Medulla oblongata (tissue), 1 donor: ENCODE data around the gene TMPRSS4.
A peak's percentile ranks its signal among the peaks of the same experiment; 100 is the strongest.
"Not testable (repeated sequence)": the region's sequence is repeated elsewhere in the genome, so short reads cannot be mapped to it uniquely, and the experiment has no call there.

Experiments
- DNase-seq: peaks from one replicate; pipeline ENCODE4 v3.0.0-alpha.2; 2015; ENCODE audit errors: extremely low spot score

Gene TMPRSS4

GRCh38 chr11:118056806-118057205, 20.1 kb upstream of the TMPRSS4 start:
- DNase-seq: no peak

GRCh38 chr11:118057251-118058145, 19.4 kb upstream of the TMPRSS4 start:
- DNase-seq: no peak

GRCh38 chr11:118058311-118059245, 18.3 kb upstream of the TMPRSS4 start:
- no peak for DNase-seq

- no peak for DNase-seq
Observed at GRCh38 chr11:118059246-118059940, 17.5 kb upstream of the TMPRSS4 start.

DNA sequence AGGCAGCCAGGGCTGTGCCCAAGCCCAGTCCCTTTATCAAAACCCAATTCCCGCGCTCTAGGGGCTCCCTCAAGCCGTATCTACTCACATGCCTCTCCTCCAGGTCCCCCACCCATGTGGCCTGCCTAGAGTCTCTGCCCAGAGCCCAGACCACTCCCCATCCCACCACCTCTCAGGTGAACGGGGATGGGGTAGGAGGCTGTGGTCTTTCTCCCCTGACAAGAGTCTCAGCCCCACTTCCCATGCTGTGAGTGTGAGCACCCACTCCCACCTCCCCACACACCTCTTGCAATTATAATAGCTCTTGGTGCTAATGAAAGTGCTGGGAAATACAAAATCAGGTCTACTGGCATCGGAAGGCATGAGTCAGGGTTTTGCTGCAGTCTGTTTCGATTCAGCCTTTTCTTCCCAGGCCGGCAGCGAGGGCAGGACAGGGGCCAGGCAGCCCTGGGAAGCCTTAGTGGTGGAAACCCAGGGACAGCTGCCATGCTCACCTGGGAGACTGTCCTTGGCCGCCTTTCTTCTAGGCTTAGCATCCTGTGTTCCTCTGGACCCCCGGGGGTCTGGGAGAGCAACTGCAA, 16.7 kb upstream of the TMPRSS4 start:
- DNase-seq: no peak

DNA sequence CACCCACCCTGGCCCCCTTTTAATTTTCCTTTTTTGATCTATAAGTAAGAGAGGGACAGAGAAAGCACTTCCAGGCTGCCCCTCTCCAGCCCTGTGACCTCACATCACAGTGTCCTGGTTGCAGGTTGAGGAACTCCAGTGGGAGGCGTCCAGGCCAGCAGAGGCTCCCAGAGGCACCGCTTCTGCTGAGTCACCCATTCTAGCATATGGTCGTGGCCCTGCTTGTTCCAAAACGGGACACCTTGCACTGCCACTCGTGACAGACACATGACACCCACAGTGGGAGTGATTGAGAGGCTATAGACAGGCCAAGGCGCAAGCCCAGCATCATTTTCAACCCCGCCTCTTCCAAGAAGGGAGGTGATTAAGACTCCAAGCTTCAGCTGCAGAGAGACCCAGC, 16.0 kb upstream of the TMPRSS4 start:
- peak; percentile 9 for DNase-seq

DNA sequence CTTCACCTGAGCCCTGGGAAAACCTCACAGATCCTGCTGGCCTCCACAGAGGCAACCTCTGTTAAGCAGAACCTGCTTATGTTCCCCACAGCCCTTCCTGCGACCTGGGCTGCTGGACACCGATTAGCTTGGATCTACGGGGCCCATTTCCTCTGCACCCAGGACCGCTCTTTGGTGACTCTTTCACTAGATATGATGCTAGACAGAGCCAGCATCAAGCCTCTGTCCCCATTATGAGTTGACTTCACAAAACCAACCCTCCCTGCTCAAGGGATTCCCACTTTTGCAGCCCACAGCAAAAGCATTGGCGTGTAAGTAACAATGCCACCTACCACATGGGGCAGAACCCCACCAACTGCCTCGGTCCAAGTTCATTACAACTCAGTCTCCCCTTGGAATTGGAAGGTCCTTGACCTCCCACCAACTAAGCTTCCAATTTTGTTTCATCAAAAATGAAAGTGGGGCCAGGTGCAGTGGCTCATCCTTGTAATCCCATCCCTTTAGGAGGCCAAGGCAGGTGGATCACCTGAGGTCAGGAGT, 15.2 kb upstream of the TMPRSS4 start:
- DNase-seq: no peak

- not testable (repeated sequence) for DNase-seq
Observed at GRCh38 chr11:118062181-118062580, 14.7 kb upstream of the TMPRSS4 start.

DNA sequence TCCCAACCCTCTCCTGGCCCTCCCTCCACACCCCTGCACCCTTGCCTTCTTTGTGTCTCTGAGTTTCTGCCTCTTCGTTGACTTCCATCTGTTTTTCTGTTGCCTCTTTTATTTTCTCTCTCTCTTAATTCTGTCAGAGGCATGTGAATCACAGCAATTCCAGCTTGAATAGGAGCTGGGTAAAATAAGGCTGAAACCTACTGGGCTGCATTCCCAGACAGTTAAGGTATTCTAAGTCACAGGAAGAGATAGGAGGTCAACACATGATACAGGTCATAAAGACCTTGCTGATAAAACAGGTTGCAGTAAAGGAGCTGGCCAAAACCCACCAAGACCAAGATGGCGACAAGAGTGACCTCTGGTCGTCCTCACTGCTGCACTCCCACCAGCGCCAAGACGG, 14.2 kb upstream of the TMPRSS4 start:
- DNase-seq: not testable (repeated sequence)

GRCh38 chr11:118064956-118065355, 11.9 kb upstream of the TMPRSS4 start:
- DNase-seq: no peak

DNA sequence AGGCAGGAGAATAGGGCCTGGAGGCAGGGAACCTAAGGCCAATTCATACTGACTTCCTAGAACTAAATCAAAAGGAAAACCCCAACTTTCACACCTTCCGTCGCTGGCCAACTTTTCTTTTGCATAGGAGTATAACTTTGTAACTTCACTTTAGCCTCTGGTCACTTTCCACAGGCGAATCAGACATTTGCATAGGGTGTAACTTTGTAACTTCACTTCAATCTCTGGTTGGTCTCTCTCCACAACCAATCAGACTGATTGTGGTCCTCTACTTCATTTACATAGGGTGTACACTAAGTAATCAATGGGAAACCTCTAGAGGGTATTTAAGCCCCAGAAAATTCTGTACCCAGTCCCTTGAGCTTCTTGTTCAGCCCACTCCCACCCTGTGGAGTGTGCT, 11.5 kb upstream of the TMPRSS4 start:
- no peak for DNase-seq

DNA sequence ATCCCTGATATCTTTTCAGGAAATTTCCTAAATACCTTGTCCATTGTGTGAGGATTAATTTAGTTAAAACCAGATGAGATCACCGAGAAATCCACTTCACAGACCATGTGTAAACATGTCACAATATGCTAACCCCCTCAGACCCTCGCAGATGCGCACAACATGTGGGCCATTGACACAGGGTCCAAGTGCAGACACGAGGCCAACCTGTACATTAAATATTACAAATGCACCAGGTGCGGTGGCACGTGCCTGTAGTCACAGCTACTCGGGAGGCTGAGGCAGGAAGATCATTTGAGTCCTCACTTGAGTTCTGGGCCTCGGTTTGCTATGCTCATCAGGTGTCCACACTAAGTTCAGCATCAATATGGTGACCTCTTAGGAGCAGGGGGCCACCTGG, 9.9 kb upstream of the TMPRSS4 start:
- no peak for DNase-seq

- DNase-seq: peak; percentile 76
Observed at GRCh38 chr11:118068206-118068944, 8.5 kb upstream of the TMPRSS4 start.

GRCh38 chr11:118068945-118069612, 7.8 kb upstream of the TMPRSS4 start:
- DNase-seq: no peak

- DNase-seq: no peak
Observed at GRCh38 chr11:118071416-118072030, 5.4 kb upstream of the TMPRSS4 start.

GRCh38 chr11:118073554-118073953, 3.3 kb upstream of the TMPRSS4 start:
- no peak for DNase-seq

DNA sequence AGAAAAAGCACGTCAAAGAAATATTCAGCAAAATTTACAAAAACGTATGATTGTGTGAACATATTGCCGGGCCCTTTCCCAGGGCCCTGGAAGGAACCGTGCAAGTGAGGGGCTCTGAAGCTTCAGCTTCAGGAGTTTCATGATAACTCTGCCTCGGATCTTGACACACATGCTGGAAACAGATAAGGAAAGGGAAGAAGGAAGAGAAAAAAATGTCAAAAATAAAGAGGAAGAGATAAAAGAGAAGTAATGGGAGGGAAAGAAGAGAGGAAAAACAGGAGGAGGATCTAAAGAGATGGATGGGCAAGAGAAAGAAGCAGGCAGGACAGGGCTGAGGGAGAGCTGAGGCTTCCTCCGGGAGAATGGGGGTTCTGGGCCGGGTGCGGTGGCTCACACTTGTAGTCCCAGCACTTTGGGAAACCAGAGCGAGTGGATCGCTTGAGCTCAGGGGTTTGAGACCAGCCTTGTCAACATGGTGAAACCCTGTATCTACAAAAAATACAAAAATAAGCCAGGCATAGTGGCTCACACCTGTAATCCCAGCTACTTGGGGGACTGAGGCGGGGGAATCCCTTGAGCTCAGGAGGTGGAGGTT, 2.7 kb upstream of the TMPRSS4 start:
- no peak for DNase-seq

DNA sequence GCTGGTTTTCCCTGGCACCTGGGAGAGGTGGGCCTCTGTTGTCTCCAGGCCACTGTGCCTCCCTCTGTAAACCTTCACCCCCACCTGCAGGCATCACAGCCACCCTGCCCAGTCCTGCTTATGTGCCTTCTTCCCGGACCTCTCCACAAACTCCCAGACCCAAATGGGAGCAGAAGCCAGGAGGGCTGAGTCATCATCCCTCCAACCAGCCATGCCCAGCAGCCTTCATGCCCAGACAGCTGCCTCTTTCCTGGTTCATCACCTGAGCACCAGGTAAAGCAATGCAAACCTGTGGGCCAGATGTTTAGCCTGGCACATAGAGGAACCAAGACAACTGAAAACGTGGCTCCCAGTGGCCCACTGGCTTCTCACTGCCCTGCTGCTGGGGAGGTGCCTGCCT, 2.1 kb upstream of the TMPRSS4 start:
- DNase-seq: no peak

DNA sequence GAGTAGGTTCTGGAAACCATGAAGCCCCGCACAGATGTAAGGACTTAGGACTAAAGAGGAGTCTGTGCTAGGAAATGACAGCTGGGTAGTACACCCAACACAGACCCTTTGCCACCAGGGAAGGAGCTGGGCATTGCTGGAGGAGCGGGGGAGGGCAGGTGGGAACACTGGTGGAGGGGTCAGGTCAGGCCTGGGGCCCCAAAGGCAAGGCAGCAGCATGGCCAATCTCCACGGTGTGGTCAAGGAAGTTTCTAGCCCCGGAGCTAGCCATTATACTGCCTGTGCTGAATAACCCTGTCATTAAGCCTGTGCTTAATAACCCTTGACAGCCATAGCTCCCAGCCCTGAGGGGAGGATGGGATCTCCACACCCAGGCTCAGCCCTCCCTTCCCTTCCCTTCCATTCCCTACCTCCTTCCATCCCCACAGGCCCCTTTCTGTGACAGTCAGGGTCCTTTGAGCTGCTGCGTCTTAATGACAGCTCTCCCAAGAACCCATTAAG, 2.1 kb downstream of the TMPRSS4 start:
- no peak for DNase-seq
